GM21423 (cell line): ENCODE results near the gene ARHGAP28.

Experiments used
- ATAC-seq: cut with Tn5 transposase; IDR thresholded peaks from one replicate; pipeline ENCODE4 v1.9.1; 2021; ENCODE audit warnings: mild to moderate bottlenecking, moderate library complexity; ENCODE audit not compliant: unreplicated experiment

Gene ARHGAP28

GRCh38 chr18:6732952-6733351 lies 3.4 kb downstream of the ARHGAP28 start:
- no peak for ATAC-seq

- no peak for ATAC-seq
Observed at GRCh38 chr18:6733758-6734157, 4.2 kb downstream of the ARHGAP28 start.

- ATAC-seq = no peak
Observed at GRCh38 chr18:6734726-6735430, 5.4 kb downstream of the ARHGAP28 start.

GRCh38 chr18:6737833-6738232 lies 8.3 kb downstream of the ARHGAP28 start:
- no peak for ATAC-seq

GRCh38 chr18:6738622-6739021 lies 9.1 kb downstream of the ARHGAP28 start:
- ATAC-seq = no peak

GRCh38 chr18:6741232-6741663 lies 11.7 kb downstream of the ARHGAP28 start:
- ATAC-seq = no peak

- no peak for ATAC-seq
Observed at GRCh38 chr18:6741786-6742185, 12.3 kb downstream of the ARHGAP28 start.

GRCh38 chr18:6743999-6744398 lies 14.5 kb downstream of the ARHGAP28 start:
- no peak for ATAC-seq

GRCh38 chr18:6744816-6745455 lies 15.4 kb downstream of the ARHGAP28 start:
- ATAC-seq = no peak

- no peak for ATAC-seq
Observed at GRCh38 chr18:6745504-6746031, 16.1 kb downstream of the ARHGAP28 start.

GRCh38 chr18:6746386-6746960 lies 17.0 kb downstream of the ARHGAP28 start:
- ATAC-seq = no peak

GRCh38 chr18:6747646-6748045 lies 18.1 kb downstream of the ARHGAP28 start:
- no peak for ATAC-seq

GRCh38 chr18:6748241-6748640 lies 18.7 kb downstream of the ARHGAP28 start:
- no peak for ATAC-seq

GRCh38 chr18:6750411-6750810 lies 20.9 kb downstream of the ARHGAP28 start:
- no peak for ATAC-seq

- no peak for ATAC-seq
Observed at GRCh38 chr18:6751222-6751621, 21.7 kb downstream of the ARHGAP28 start.

GRCh38 chr18:6752202-6752860 lies 22.8 kb downstream of the ARHGAP28 start:
- ATAC-seq = no peak

- no peak for ATAC-seq
Observed at GRCh38 chr18:6755107-6755506, 25.6 kb downstream of the ARHGAP28 start.

GRCh38 chr18:6757931-6758330 lies 28.4 kb downstream of the ARHGAP28 start:
- ATAC-seq = no peak

GRCh38 chr18:6759579-6759978 lies 30.1 kb downstream of the ARHGAP28 start:
- ATAC-seq = no peak

GRCh38 chr18:6763524-6763923 lies 34.0 kb downstream of the ARHGAP28 start:
- no peak for ATAC-seq

- no peak for ATAC-seq
Observed at GRCh38 chr18:6764382-6764781, 34.9 kb downstream of the ARHGAP28 start.
